ENCODE results near the gene STXBP6. TPM values are rescaled to one million over a fixed set of nuclear protein-coding genes. Genes with fewer than 3 reads are reported as not detected.

The STXBP6 gene
- total RNA-seq, 2 experiments from 2014 or later = not detected

DNA sequence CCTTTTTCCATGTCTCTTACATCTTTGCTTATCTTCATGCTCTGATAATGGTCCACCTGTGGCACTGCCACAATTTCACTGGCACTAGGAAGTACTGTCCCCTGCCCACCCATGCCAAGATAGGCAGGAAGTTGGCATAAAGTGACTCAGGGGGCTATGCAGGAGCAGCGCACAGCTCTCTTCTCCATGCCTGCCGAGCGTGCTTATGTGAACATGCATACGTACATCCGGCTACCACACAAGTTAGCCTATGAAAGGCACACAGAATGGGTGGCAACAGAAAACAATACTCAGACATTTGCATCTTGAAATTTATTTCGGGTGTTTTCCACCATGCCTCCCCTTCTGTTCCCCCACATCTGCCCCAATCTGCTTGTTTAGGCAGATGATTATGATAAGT lies 241.5 kb downstream of the STXBP6 start:
- no peak overlapping the region for H3K27ac Mint-ChIP-seq
- CTCF ChIA-PET = no interaction called here

DNA sequence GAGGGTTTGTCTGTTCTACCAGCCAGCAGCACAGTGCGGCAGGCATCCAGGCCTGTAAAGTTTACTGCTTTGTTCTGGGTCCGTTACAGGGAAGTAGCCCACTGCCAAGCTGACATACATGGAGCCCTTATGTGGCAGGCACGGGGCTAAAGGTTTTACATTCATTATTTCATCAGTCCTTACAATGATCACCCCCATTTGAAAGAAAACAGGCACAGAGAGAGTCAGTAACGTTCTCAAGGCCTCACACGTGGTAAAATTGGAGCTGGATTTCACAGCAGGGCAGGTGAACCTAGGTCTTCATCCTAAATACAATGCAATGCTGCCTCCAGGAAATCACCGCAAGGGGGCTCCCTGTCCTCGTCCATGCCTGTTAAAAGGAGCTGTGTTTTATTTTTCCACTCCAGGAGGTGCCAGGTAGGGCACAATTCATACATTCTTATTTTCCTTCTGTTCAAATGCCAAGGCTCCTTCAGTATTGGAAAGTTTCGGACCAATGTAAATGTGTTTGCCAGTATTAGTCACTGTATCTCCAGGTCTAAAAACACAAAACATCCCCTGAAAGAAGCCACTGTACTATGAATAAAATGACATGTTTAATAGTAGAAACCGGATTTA lies 243.8 kb downstream of the STXBP6 start:
- H3K27me3 Mint-ChIP-seq = peaks cover 42% of the 10 kb centered on the region
- H3K4me3 Mint-ChIP-seq = no peak overlapping the region
- Histone ChIP-seq H3K4me3 (ENCODE audit: low read length) (no peak overlapping the region), H3K36me3 (ENCODE audit: insufficient read depth, low read length) (no peaks in the 10 kb centered on the region), H3K27ac (ENCODE audit: low read depth in 1 of 2, low read length in 2 of 2) (no peak overlapping the region), H3K9me3 (ENCODE audit: control insufficient read depth in 1 of 2, insufficient read depth in 1 of 2, low read length in 2 of 2) (no peaks in the 10 kb centered on the region), H3K4me1 (ENCODE audit: insufficient read depth, low read length) (no peaks in the 10 kb centered on the region), H3K27me3 (ENCODE audit: control insufficient read depth in 1 of 2, insufficient read depth in 2 of 2, low read length in 2 of 2) (peaks cover 7% of the 10 kb centered on the region in 2 experiments)
- POLR2A ChIA-PET = no interaction called here
- intact Hi-C loops (cut with DNase I, micrococcal nuclease) = no loop called here
- H3K9me3 Mint-ChIP-seq = no peaks in the 10 kb centered on the region
- H3K27ac Mint-ChIP-seq = no peak overlapping the region
- ATAC-seq (ENCODE audit: poor library complexity) = no peak
- TF ChIP-seq, protein P1, sequence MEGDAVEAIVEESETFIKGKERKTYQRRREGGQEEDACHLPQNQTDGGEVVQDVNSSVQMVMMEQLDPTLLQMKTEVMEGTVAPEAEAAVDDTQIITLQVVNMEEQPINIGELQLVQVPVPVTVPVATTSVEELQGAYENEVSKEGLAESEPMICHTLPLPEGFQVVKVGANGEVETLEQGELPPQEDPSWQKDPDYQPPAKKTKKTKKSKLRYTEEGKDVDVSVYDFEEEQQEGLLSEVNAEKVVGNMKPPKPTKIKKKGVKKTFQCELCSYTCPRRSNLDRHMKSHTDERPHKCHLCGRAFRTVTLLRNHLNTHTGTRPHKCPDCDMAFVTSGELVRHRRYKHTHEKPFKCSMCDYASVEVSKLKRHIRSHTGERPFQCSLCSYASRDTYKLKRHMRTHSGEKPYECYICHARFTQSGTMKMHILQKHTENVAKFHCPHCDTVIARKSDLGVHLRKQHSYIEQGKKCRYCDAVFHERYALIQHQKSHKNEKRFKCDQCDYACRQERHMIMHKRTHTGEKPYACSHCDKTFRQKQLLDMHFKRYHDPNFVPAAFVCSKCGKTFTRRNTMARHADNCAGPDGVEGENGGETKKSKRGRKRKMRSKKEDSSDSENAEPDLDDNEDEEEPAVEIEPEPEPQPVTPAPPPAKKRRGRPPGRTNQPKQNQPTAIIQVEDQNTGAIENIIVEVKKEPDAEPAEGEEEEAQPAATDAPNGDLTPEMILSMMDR (IDR thresholded peaks at IDR 0.05) = no peak
- H3K36me3 Mint-ChIP-seq (ENCODE audit: low read depth) = no peaks in the 10 kb centered on the region
- peak in 3 of 14 experiments; percentile 25 to 30 (median 29) for DNase-seq
- no peaks in the 10 kb centered on the region for H3K4me1 Mint-ChIP-seq (ENCODE audit: low read depth)
- CTCF ChIA-PET = no interaction called here

More for the DNA sequence above, 241.5 kb downstream of the STXBP6 start:
- Histone ChIP-seq H3K27ac (ENCODE audit: low read depth in 1 of 2, low read length in 2 of 2) (no peak overlapping the region), H3K36me3 (ENCODE audit: insufficient read depth, low read length) (no peaks in the 10 kb centered on the region), H3K27me3 (ENCODE audit: control insufficient read depth in 1 of 2, insufficient read depth in 2 of 2, low read length in 2 of 2) (peaks cover 4 to 7% of the 10 kb centered on the region in 2 experiments), H3K4me1 (ENCODE audit: insufficient read depth, low read length) (no peaks in the 10 kb centered on the region), H3K9me3 (ENCODE audit: control insufficient read depth in 1 of 2, insufficient read depth in 1 of 2, low read length in 2 of 2) (no peaks in the 10 kb centered on the region), H3K4me3 (ENCODE audit: low read length) (no peak overlapping the region)
- Mint-ChIP-seq H3K9me3 (no peaks in the 10 kb centered on the region), H3K4me3 (no peak overlapping the region), H3K36me3 (ENCODE audit: low read depth) (no peaks in the 10 kb centered on the region), H3K27me3 (peaks cover 55% of the 10 kb centered on the region), H3K4me1 (ENCODE audit: low read depth) (no peaks in the 10 kb centered on the region)
- TF ChIP-seq, protein P1 (IDR thresholded peaks at IDR 0.05) = no peak
- ATAC-seq (ENCODE audit: poor library complexity) (no peak), DNase-seq (no peak)
- intact Hi-C loops (cut with DNase I, micrococcal nuclease) = no loop called here
- POLR2A ChIA-PET = no interaction called here

DNA sequence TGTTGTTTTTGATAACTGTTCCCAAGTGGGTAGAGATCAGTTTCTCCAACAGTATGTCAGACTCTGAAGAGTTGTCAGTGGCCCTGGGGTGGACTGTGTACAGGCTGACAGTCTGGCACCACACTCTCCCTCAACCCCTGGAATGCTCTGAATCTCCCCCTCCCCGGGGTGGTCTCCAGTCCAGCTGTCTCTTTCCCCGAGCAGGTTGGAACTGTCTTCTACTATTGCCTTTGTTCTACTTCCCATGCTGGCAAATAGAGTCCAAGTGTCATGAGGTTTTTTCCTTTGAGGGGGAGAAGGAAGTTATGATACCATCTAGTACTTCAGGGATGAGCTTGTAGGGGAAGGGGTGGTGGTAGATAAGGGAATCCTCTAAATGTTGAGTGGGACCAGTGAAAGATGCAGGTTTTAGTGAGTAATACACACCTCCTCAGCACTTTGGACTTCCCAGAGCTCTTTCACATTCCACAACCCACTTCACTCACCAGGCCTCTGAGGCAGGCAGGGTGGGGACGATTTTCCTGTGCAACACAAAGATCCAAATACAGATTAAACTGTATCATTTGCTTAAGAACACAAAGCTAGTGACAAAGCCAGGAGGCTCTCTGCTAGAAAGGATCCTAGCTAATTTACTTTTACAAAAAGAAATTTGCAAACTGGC lies 245.3 kb downstream of the STXBP6 start:
- Histone ChIP-seq H3K36me3 (ENCODE audit: insufficient read depth, low read length) (no peaks in the 10 kb centered on the region), H3K9me3 (ENCODE audit: control insufficient read depth in 1 of 2, insufficient read depth in 1 of 2, low read length in 2 of 2) (no peaks in the 10 kb centered on the region), H3K4me1 (ENCODE audit: insufficient read depth, low read length) (no peaks in the 10 kb centered on the region), H3K27me3 (ENCODE audit: control insufficient read depth in 1 of 2, insufficient read depth in 2 of 2, low read length in 2 of 2) (peaks cover 7% of the 10 kb centered on the region in 2 experiments), H3K4me3 (ENCODE audit: low read length) (no peak overlapping the region), H3K27ac (ENCODE audit: low read depth in 1 of 2, low read length in 2 of 2) (no peak overlapping the region)
- TF ChIP-seq, protein P1 (IDR thresholded peaks at IDR 0.05) = no peak
- Mint-ChIP-seq H3K9me3 (no peaks in the 10 kb centered on the region), H3K36me3 (ENCODE audit: low read depth) (no peaks in the 10 kb centered on the region), H3K4me1 (ENCODE audit: low read depth) (no peaks in the 10 kb centered on the region), H3K27me3 (peaks cover 35% of the 10 kb centered on the region), H3K27ac (no peak overlapping the region), H3K4me3 (no peak overlapping the region)
- CTCF ChIA-PET = no interaction called here
- no peak for ATAC-seq (ENCODE audit: poor library complexity)
- intact Hi-C loops (cut with DNase I, micrococcal nuclease) = no loop called here
- POLR2A ChIA-PET = no interaction called here
- DNase-seq = no peak

Data from CD4-positive, alpha-beta T cell (primary cell).